K562 (cell line): Measurements from ENCODE around the gene TYR. TPM values are rescaled to one million over a fixed set of nuclear protein-coding genes. Genes with fewer than 3 reads are reported as not detected.

Experiments
- ATAC-seq: fragments of 200-7000 bp; cut with Tn5 transposase; 3 replicates; pipeline ENCODE4 v1.9.1; 2020; ENCODE audit warnings: moderate library complexity
- BruUV-seq: library from RNA; stranded (reverse); fragments of 400-500 nt; replicated peaks from 2 replicates; lab custom pipeline; 2021; lab: Mats Ljungman, UMichigan
- CTCF ChIA-PET: fragments of 300-600 bp; formaldehyde crosslinking; extraction: SDS; loops from one replicate; lab custom pipeline; 2021; ENCODE audit warnings: low intra/inter-chr PET ratio; lab: Yijun Ruan, JAX
- POLR2A ChIA-PET: fragments of 300-600, 350-650 bp; sonication (Branson Sonifier 250); formaldehyde crosslinking; extraction: SDS; loops from one replicate; lab custom pipeline; 2021; ENCODE audit warnings: antibody characterized with exemption, inconsistent platforms; lab: Yijun Ruan, JAX
- DNase-seq, 4 experiments: peaks; one replicate each; pipeline versions ENCODE4 v3.0.0 to v3.0.0-alpha.2; 2011 to 2018; ENCODE audit warnings: low spot score in 3 of 4, mixed read lengths in 3 of 4; ENCODE audit errors: extremely low read depth in 1 of 4
- FAIRE-seq: peaks from 2 replicates; lab custom pipeline; 2011; peaks lifted over from hg19 to GRCh38; lab: Jason Lieb, UNC
- H2AFZ ChIP-seq: 2 replicates; pipeline ENCODE4 v1.6.0; 2011; ENCODE audit warnings: low read depth, low read length, control low read depth, inconsistent platforms
- H3K27ac ChIP-seq: fragments of 200-600 bp; 3 replicates; pipeline ENCODE4 v1.8.0; 2011; ENCODE audit warnings: low read depth, mild to moderate bottlenecking, control low read depth, inconsistent platforms, low read length, moderate library complexity, mixed read lengths; ENCODE audit errors: extremely low read depth
- H3K27me3 ChIP-seq, 2 experiments: fragments of 300-600 bp in 1 of 2; 2 replicates in 1 of 2; 3 replicates in 1 of 2; pipeline versions ENCODE4 v1.6.0 to v1.8.0; 2011; ENCODE audit warnings: inconsistent platforms in 2 of 2, low read length in 2 of 2, mild to moderate bottlenecking in 1 of 2, mixed read lengths in 1 of 2, moderate library complexity in 1 of 2; ENCODE audit not compliant: control insufficient read depth in 2 of 2, insufficient read depth in 2 of 2
- H3K36me3 ChIP-seq: fragments of 300-600 bp; 3 replicates; pipeline ENCODE4 v1.8.0; 2011; ENCODE audit warnings: mild to moderate bottlenecking, low read length, inconsistent platforms; ENCODE audit not compliant: control insufficient read depth, insufficient read depth
- H3K4me1 ChIP-seq, 2 experiments: fragments of 200-600 bp in 1 of 2; replicated peaks in 1 of 2; 2 replicates in 1 of 2; 3 replicates in 1 of 2; pipeline versions ENCODE4 v1.5.1 to v1.8.0; 2011; ENCODE audit warnings: inconsistent platforms in 2 of 2, low read length in 2 of 2, mild to moderate bottlenecking in 1 of 2, mixed read lengths in 1 of 2, moderate library complexity in 1 of 2; ENCODE audit not compliant: control insufficient read depth in 2 of 2, insufficient read depth in 2 of 2
- H3K4me2 ChIP-seq: 2 replicates; pipeline ENCODE4 v1.6.1; 2011; ENCODE audit warnings: low read length, control low read depth, inconsistent platforms, mixed read lengths; ENCODE audit not compliant: insufficient read depth
- H3K4me3 ChIP-seq: fragments of 200-600 bp; sonication (generic), shearing (Covaris generic); 2 replicates; pipeline ENCODE4 v1.5.1; 2016; ENCODE audit warnings: control low read depth, inconsistent platforms
- H3K79me2 ChIP-seq: fragments of 200-600 bp; 3 replicates; pipeline ENCODE4 v1.8.0; 2011; ENCODE audit warnings: low read length, inconsistent platforms; ENCODE audit not compliant: control insufficient read depth, insufficient read depth
- H3K9ac ChIP-seq, 2 experiments: 2 replicates each; pipeline versions ENCODE4 v1.6.0 to v1.6.1; 2011; ENCODE audit warnings: low read depth in 2 of 2, low read length in 2 of 2, control low read depth in 1 of 2, inconsistent platforms in 1 of 2, mild to moderate bottlenecking in 1 of 2, mixed read lengths in 1 of 2; ENCODE audit not compliant: insufficient read depth in 1 of 2
- H3K9me1 ChIP-seq: one replicate; pipeline ENCODE4 v1.6.0; 2011; ENCODE audit warnings: inconsistent platforms, mild to moderate bottlenecking, low read length, moderate library complexity; ENCODE audit not compliant: control insufficient read depth, insufficient read depth
- H3K9me3 ChIP-seq: replicated peaks from 2 replicates; pipeline ENCODE4 v1.5.1; 2011; ENCODE audit warnings: low read depth, low read length, inconsistent platforms; ENCODE audit not compliant: control insufficient read depth, insufficient read depth
- H4K20me1 ChIP-seq: replicated peaks from 2 replicates; pipeline ENCODE4 v1.6.1; 2011; ENCODE audit warnings: low read length, inconsistent platforms, mixed read lengths; ENCODE audit not compliant: control insufficient read depth, insufficient read depth
- CHD4 ChIP-seq: fragments of 200-600 bp; sonication (generic); IDR thresholded peaks from 3 replicates; pipeline ENCODE4 v1.6.1; 2012; ENCODE audit warnings: low read depth, mild to moderate bottlenecking, mixed read lengths, low read length, inconsistent platforms; ENCODE audit not compliant: insufficient read depth, insufficient replicate concordance, poor library complexity, severe bottlenecking
- DPF2 ChIP-seq: fragments of 450-650 bp; IDR thresholded peaks from 2 replicates; pipeline ENCODE4 v1.6.1; 2016
- E2F3 ChIP-seq: fragments of 250-450 bp; sonication (Bioruptor Pico); IDR thresholded peaks from 2 replicates; pipeline ENCODE4 v1.4.0; 2020; ENCODE audit warnings: mild to moderate bottlenecking
- HDAC3 ChIP-seq: fragments of 450-650 bp; IDR thresholded peaks from 2 replicates; pipeline ENCODE4 v1.6.1; 2018; ENCODE audit warnings: borderline replicate concordance, mild to moderate bottlenecking, moderate library complexity; ENCODE audit not compliant: partially characterized antibody
- HDAC6 ChIP-seq: IDR thresholded peaks from 2 replicates; pipeline ENCODE4 v1.6.1; 2012; ENCODE audit warnings: low read depth, mild to moderate bottlenecking, control low read depth, inconsistent platforms, low read length, moderate library complexity
- HMGN3 ChIP-seq: IDR thresholded peaks from 2 replicates; pipeline ENCODE4 v1.6.1; 2011; ENCODE audit warnings: borderline replicate concordance, low read depth, mild to moderate bottlenecking, mixed read lengths, low read length; ENCODE audit not compliant: insufficient read length; ENCODE audit errors: extremely low read depth
- KDM1A ChIP-seq, 2 experiments: fragments of 450-650 bp; IDR thresholded peaks; 2 replicates each; pipeline ENCODE4 v1.6.1; 2016; ENCODE audit warnings: mild to moderate bottlenecking in 2 of 2
- MIER1 ChIP-seq: fragments of 450-650 bp; IDR thresholded peaks from 2 replicates; pipeline ENCODE4 v1.6.1; 2016; ENCODE audit warnings: antibody characterized with exemption, mild to moderate bottlenecking, low read depth
- PTTG1 ChIP-seq: fragments of 450-650 bp; IDR thresholded peaks from 2 replicates; pipeline ENCODE4 v1.6.1; 2016; ENCODE audit warnings: low read depth, mild to moderate bottlenecking, missing genetic modification characterization, missing compliant biosample characterization
- RAD51 ChIP-seq: fragments of 450-650 bp; IDR thresholded peaks from 2 replicates; pipeline ENCODE4 v1.7.1; 2016; ENCODE audit warnings: low read depth, mild to moderate bottlenecking, borderline replicate concordance
- RBFOX2 ChIP-seq: fragments of 200-400 bp; formaldehyde crosslinking; IDR thresholded peaks from 2 replicates; pipeline ENCODE4 v1.6.1; 2017; ENCODE audit warnings: low read depth, mild to moderate bottlenecking, low read length, moderate library complexity
- U2AF1 ChIP-seq: fragments of 200-400 bp; formaldehyde crosslinking; optimal IDR thresholded peaks from 2 replicates; pipeline ENCODE3; 2017; ENCODE audit warnings: mild to moderate bottlenecking, low read depth, low read length, moderate library complexity
- U2AF2 ChIP-seq: fragments of 200-400 bp; formaldehyde crosslinking; optimal IDR thresholded peaks from 2 replicates; pipeline ENCODE3; 2017; ENCODE audit warnings: low read depth, mild to moderate bottlenecking, low read length
- ZBED1 ChIP-seq: IDR thresholded peaks from 2 replicates; pipeline ENCODE4 v1.6.1; 2014
- ZNF282 ChIP-seq: sonication (generic); formaldehyde crosslinking; IDR thresholded peaks from 2 replicates; pipeline ENCODE4 v1.8.1; 2023; ENCODE audit warnings: missing genetic modification reagents
- ZNF551 ChIP-seq: fragments of 250-450 bp; sonication (Bioruptor Pico); IDR thresholded peaks from 2 replicates; pipeline ENCODE4 v1.5.0; 2021; ENCODE audit warnings: mild to moderate bottlenecking, moderate library complexity
- WGBS: fragments of 100-300 bp; shearing (Covaris generic); methylation state at CpG from one replicate; pipeline ENCODE4 v1.1.6; 2016; ENCODE audit warnings: low coverage, mixed read lengths; ENCODE audit not compliant: insufficient coverage; ENCODE audit errors: missing lambda C conversion rate; 5-methylcytosine and 5-hydroxymethylcytosine counted together
- in situ Hi-C: fragments of 300-500 bp; cut with MboI; formaldehyde crosslinking; loops from 4 replicates; pipeline ENCODE4 v1.15.0; 2018; ENCODE audit warnings: inconsistent platforms, mixed read lengths
- intact Hi-C: fragments of 100-400 bp; cut with micrococcal nuclease; formaldehyde crosslinking; loops from 2 replicates; pipeline ENCODE4 v1.14.2; 2022
- polyA plus RNA-seq, 8 experiments: library from polyadenylated mRNA; depleted of rRNA in 4 of 8; stranded (reverse) in 5 of 8; unstranded in 3 of 8; fragments of >200 nt; fragmentation: Nextera tagmentation in 2 of 8; fragmentation: Illumina TruSeq in 1 of 8; extraction: Ambion mirVana in 2 of 8; extraction: Trizol in 1 of 8; gene quantifications; 2 replicates each; pipeline versions ENCODE4 v1.2.1 to v1.2.3, GENCODE V29; 2011 to 2014; ENCODE audit warnings: inconsistent platforms in 1 of 8, missing spikeins in 1 of 8
- total RNA-seq, 7 experiments: library from RNA; depleted of rRNA in 6 of 7; stranded (reverse); fragments of >200 nt in 6 of 7; fragmentation: Illumina TruSeq in 2 of 7; extraction: Trizol in 2 of 7; gene quantifications; 2 replicates each; pipeline versions ENCODE4 v1.2.1 to v1.2.3, GENCODE V29; 2011 to 2021; ENCODE audit warnings: low replicate concordance in 1 of 7
- TF ChIP-seq, protein P1 (sequence below): fragments of 450-650 bp; formaldehyde crosslinking; IDR thresholded peaks from 2 replicates; pipeline ENCODE4 v1.4.0; 2020; ENCODE audit warnings: mild to moderate bottlenecking, moderate library complexity
- TF ChIP-seq, protein P2 (sequence below): fragments of 450-650 bp; IDR thresholded peaks from 2 replicates; pipeline ENCODE4 v1.6.1; 2014; ENCODE audit warnings: low read depth, mild to moderate bottlenecking, moderate library complexity, borderline replicate concordance

TYR gene
- total and polyA plus RNA-seq, 9 of the 15 experiments (the other 6 are each of a cell fraction or from before 2014, with no cell fraction given) = not detected

DNA sequence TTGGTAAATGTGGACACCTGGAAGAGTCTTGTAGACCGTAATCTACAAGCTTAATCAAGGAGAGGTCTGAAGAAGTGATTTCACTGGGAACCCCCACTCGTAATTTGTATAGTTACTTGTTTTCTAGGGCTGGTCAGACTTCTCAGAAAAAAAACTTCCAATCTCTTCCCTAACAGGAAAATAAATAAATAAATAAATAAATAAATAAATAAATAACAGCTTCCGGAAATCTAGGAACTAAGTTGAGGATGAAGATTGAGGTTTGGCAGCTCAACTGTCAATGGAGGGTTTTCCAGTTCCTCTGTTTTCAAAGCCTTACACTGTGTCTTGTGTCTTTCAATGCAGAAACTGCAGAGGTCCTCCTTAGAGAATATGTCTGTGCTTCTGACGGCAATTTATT is 17.7 kb upstream of the TYR start:
- Histone ChIP-seq H3K27me3 (no peaks in the 10 kb centered on the region), H3K79me2 (no peaks in the 10 kb centered on the region), H3K9me1 (no peaks in the 10 kb centered on the region), H3K9me3 (no peaks in the 10 kb centered on the region), H3K4me3 (no peak overlapping the region), H3K9ac (no peak overlapping the region), H3K27ac (no peak overlapping the region), H3K4me2 (no peak overlapping the region), H3K36me3 (no peaks in the 10 kb centered on the region), H3K4me1 (no peaks in the 10 kb centered on the region), H2AFZ (no peak overlapping the region), H4K20me1 (no peaks in the 10 kb centered on the region)
- FAIRE-seq (no peak), DNase-seq (no peak), ATAC-seq (no peak)
- no peak for TF ChIP-seq DPF2
- TF ChIP-seq MIER1 = no peak
- no peak for TF ChIP-seq ZNF282 (CRISPR knock-in tag)
- no peak for TF ChIP-seq U2AF2
- no peak for TF ChIP-seq ZBED1
- TF ChIP-seq RAD51 = no peak
- no peak for TF ChIP-seq U2AF1
- no peak for TF ChIP-seq RBFOX2
- no peak for TF ChIP-seq E2F3 (CRISPR knock-in tag)
- no peak for TF ChIP-seq HDAC6
- TF ChIP-seq ZNF551 (CRISPR knock-in tag) = no peak
- TF ChIP-seq, protein P1, sequence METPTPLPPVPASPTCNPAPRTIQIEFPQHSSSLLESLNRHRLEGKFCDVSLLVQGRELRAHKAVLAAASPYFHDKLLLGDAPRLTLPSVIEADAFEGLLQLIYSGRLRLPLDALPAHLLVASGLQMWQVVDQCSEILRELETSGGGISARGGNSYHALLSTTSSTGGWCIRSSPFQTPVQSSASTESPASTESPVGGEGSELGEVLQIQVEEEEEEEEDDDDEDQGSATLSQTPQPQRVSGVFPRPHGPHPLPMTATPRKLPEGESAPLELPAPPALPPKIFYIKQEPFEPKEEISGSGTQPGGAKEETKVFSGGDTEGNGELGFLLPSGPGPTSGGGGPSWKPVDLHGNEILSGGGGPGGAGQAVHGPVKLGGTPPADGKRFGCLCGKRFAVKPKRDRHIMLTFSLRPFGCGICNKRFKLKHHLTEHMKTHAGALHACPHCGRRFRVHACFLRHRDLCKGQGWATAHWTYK (CRISPR knock-in tag) = no peak
- no peak for TF ChIP-seq HMGN3
- no peak for TF ChIP-seq KDM1A (IDR thresholded peaks at IDR 0.05)
- no peak for TF ChIP-seq HDAC3
- no peak for TF ChIP-seq PTTG1 (tag)
- no peak for TF ChIP-seq CHD4
- TF ChIP-seq, protein P2, sequence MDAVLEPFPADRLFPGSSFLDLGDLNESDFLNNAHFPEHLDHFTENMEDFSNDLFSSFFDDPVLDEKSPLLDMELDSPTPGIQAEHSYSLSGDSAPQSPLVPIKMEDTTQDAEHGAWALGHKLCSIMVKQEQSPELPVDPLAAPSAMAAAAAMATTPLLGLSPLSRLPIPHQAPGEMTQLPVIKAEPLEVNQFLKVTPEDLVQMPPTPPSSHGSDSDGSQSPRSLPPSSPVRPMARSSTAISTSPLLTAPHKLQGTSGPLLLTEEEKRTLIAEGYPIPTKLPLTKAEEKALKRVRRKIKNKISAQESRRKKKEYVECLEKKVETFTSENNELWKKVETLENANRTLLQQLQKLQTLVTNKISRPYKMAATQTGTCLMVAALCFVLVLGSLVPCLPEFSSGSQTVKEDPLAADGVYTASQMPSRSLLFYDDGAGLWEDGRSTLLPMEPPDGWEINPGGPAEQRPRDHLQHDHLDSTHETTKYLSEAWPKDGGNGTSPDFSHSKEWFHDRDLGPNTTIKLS = no peak
- ChIA-PET POLR2A (no interaction called here), CTCF (no interaction called here)
- intact Hi-C loops (no loop called here), in situ Hi-C loops (no loop called here)
- no TSS peak for BruUV-seq
- 4% methylated on average over 4 of the region's 4 CpGs for WGBS
